Motor neuron (in vitro differentiated cells): ENCODE results near the gene RBM7. TPM values are rescaled to one million over a fixed set of nuclear protein-coding genes. Genes with fewer than 3 reads are reported as not detected.

Experiments
- ATAC-seq, 8 experiments: fragments of 200-7000 bp; cut with Tn5 transposase; replicated peaks in 6 of 8; 2 replicates each; pipeline ENCODE4 v1.8.0; 2021; ENCODE audit warnings: mild to moderate bottlenecking in 8 of 8, moderate library complexity in 8 of 8
- H3K27ac ChIP-seq, 2 donors: fragments of 250-450 bp; sonication (Bioruptor Pico); 2 replicates each; pipeline ENCODE4 v1.9.0; 2021; ENCODE audit warnings: antibody characterized with exemption in 2 of 2, mild to moderate bottlenecking in 2 of 2, moderate library complexity in 1 of 2
- H3K4me1 ChIP-seq, 2 donors: fragments of 250-450 bp; sonication (Bioruptor Pico); replicated peaks in 1 of 2; 2 replicates each; pipeline ENCODE4 v1.6.1; 2021; ENCODE audit warnings: antibody characterized with exemption in 2 of 2, mild to moderate bottlenecking in 2 of 2, moderate library complexity in 1 of 2
- H3K4me3 ChIP-seq, 5 donors: fragments of 250-450 bp; sonication (Bioruptor Pico); 2 replicates each; pipeline ENCODE4 v1.9.0; 2021; ENCODE audit warnings: antibody characterized with exemption in 5 of 5, mild to moderate bottlenecking in 5 of 5, moderate library complexity in 4 of 5
- WGBS, 10 experiments: fragments of 450-650 bp; shearing (Covaris generic); methylation state at CpG; one replicate each; pipeline ENCODE4 v1.0.0; 2022; 5-methylcytosine and 5-hydroxymethylcytosine counted together
- in situ Hi-C, 9 experiments: fragments of 400-800 bp; cut with MboI; loops; one replicate each; pipeline ENCODE4 v1.15.0; 2021; ENCODE audit warnings: low sequenced_read_pairs in 9 of 9, low pct_unique_long_range_greater_than_20kb in 2 of 9; ENCODE audit not compliant: unreplicated experiment in 9 of 9
- total RNA-seq, 8 experiments: library from RNA; unstranded; fragments of 300-600 nt; gene quantifications; 2 replicates each; pipeline versions ENCODE4 v1.2.3 to v1.2.4, GENCODE V29; 2022

The RBM7 gene
- total RNA-seq, 8 experiments from 2014 or later: 16.3 to 78.3 (median 30.8) TPM

- H3K4me3 ChIP-seq: peak overlapping the region in 1 of 5 donors; percentile 97
- in situ Hi-C loops: no loop called here
- 57 to 80% (median 66%) methylated on average over 2 to 7 of the region's 7 CpGs; no CpG with 5 or more reads in 1 of the 10 experiments for WGBS, 10 experiments
Observed at GRCh38 chr11:114440971-114441763, 40.7 kb downstream of the RBM7 start.

GRCh38 chr11:114441921-114442320 lies 41.5 kb downstream of the RBM7 start:
- Histone ChIP-seq H3K4me1 (peaks cover 7 to 17% of the 10 kb centered on the region in 2 donors), H3K4me3 (no peak overlapping the region), H3K27ac (no peak overlapping the region)
- 17 to 100% (median 67%) methylated on average over 1 to 2 of the region's 2 CpGs; no CpG with 5 or more reads in 1 of the 10 experiments for WGBS, 10 experiments
- no peak for ATAC-seq
- in situ Hi-C loops: no loop called here

More at GRCh38 chr11:114440971-114441763, 40.7 kb downstream of the RBM7 start:
- Histone ChIP-seq H3K27ac (no peak overlapping the region), H3K4me1 (peaks cover 7 to 17% of the 10 kb centered on the region in 2 donors)
- ATAC-seq: no peak

GRCh38 chr11:114442536-114442935 lies 42.1 kb downstream of the RBM7 start:
- Histone ChIP-seq H3K4me1 (peaks cover 7 to 17% of the 10 kb centered on the region in 2 donors), H3K27ac (no peak overlapping the region), H3K4me3 (no peak overlapping the region)
- in situ Hi-C loops: no loop called here
- ATAC-seq: no peak
- 100% methylated on average over 1 of the region's 1 CpG; no CpG with 5 or more reads in 7 of the 10 experiments for WGBS, 10 experiments

GRCh38 chr11:114447444-114447843 lies 47.0 kb downstream of the RBM7 start:
- in situ Hi-C loops: no loop called here
- no peak for ATAC-seq
- WGBS, 10 experiments: 80 to 100% (median 92%) methylated on average over 1 to 2 of the region's 2 CpGs; no CpG with 5 or more reads in 1 of the 10 experiments
- no peak overlapping the region for H3K27ac ChIP-seq
- H3K4me1 ChIP-seq: peaks cover 0 to 13% of the 10 kb centered on the region in 2 donors
- H3K4me3 ChIP-seq: no peak overlapping the region

- H3K27ac ChIP-seq: peak overlapping the region in 1 of 2 donors; percentile 25
- peaks cover 0 to 13% of the 10 kb centered on the region in 2 donors for H3K4me1 ChIP-seq
- peak in 3 of 8 experiments; percentile 50 to 66 (median 53) for ATAC-seq
- H3K4me3 ChIP-seq: no peak overlapping the region
- 44 to 100% (median 88%) methylated on average over 1 to 3 of the region's 3 CpGs; no CpG with 5 or more reads in 2 of the 10 experiments for WGBS, 10 experiments
- in situ Hi-C loops: no loop called here
Observed at GRCh38 chr11:114447892-114448291, 47.4 kb downstream of the RBM7 start.

GRCh38 chr11:114448749-114449482 lies 48.5 kb downstream of the RBM7 start:
- Histone ChIP-seq H3K4me1 (peaks cover 0 to 13% of the 10 kb centered on the region in 2 donors), H3K27ac (no peak overlapping the region), H3K4me3 (no peak overlapping the region)
- WGBS, 10 experiments: 67 to 100% (median 91%) methylated on average over 1 to 2 of the region's 2 CpGs
- ATAC-seq: peak in 1 of 8 experiments; percentile 55
- in situ Hi-C loops: no loop called here

- Histone ChIP-seq H3K4me1 (peaks cover 0 to 13% of the 10 kb centered on the region in 2 donors), H3K4me3 (no peak overlapping the region), H3K27ac (no peak overlapping the region)
- no peak for ATAC-seq
- in situ Hi-C loops: no loop called here
- 81 to 97% (median 91%) methylated on average over 2 to 6 of the region's 6 CpGs for WGBS, 10 experiments
Observed at GRCh38 chr11:114449845-114450244, 49.4 kb downstream of the RBM7 start.

GRCh38 chr11:114452399-114452798 lies 51.9 kb downstream of the RBM7 start:
- H3K4me3 ChIP-seq: no peak overlapping the region
- WGBS, 10 experiments: 57 to 100% (median 98%) methylated on average over 1 to 3 of the region's 3 CpGs; no CpG with 5 or more reads in 2 of the 10 experiments
- peaks cover 0 to 13% of the 10 kb centered on the region in 2 donors for H3K4me1 ChIP-seq
- in situ Hi-C loops: no loop called here
- no peak overlapping the region for H3K27ac ChIP-seq
- ATAC-seq: no peak

Other genes with a start within 250 kb of the RBM7 start
- gene NNMT, start 104.3 kb upstream of the RBM7 start, total RNA-seq: 10 to 100 TPM in 2 of 8 experiments, 1 to 10 TPM in 5, under 1 TPM in 1; 0.22 to 73.1 (median 3.0) TPM
- gene C11orf71, start 155 bp upstream of the RBM7 start, total RNA-seq: 10 to 100 TPM; 11.0 to 21.9 (median 14.5) TPM
- gene REXO2, start 38.8 kb downstream of the RBM7 start, total RNA-seq: 100 to 1,000 TPM in 2 of 8 experiments, 10 to 100 TPM in 6; 25.6 to 196 (median 49.8) TPM
- under 1 TPM in 7 of 8 experiments, not detected in 1; 0.08 to 0.56 (median 0.36) TPM for gene NXPE1, start 159.2 kb downstream of the RBM7 start, total RNA-seq
- gene NXPE4, start 195.1 kb downstream of the RBM7 start, total RNA-seq: under 1 TPM in 3 of 8 experiments, not detected in 5; 0.14 to 0.24 (median 0.14) TPM